SK-N-SH (cell line): ENCODE measurements around the gene FGF9. TPM values are rescaled to one million over a fixed set of nuclear protein-coding genes. Genes with fewer than 3 reads are reported as not detected.

Experiments used
- CTCF ChIA-PET: fragments of 300-600, 350-600 bp; formaldehyde crosslinking; extraction: SDS; loops from one replicate; lab custom pipeline; 2021; lab: Yijun Ruan, JAX
- POLR2A ChIA-PET: fragments of 350-600 bp; sonication (Branson Sonifier 250); formaldehyde crosslinking; extraction: SDS; loops from one replicate; lab custom pipeline; 2020; ENCODE audit warnings: antibody characterized with exemption, inconsistent platforms; lab: Yijun Ruan, JAX
- DNase-seq: peaks from one replicate; pipeline ENCODE4 v3.0.0; 2012
- H2AFZ ChIP-seq: fragments of 200-600 bp; sonication (generic); 2 replicates; pipeline ENCODE4 v1.8.1; 2016; ENCODE audit warnings: antibody characterized with exemption, mild to moderate bottlenecking, low read depth
- H3F3A ChIP-seq: fragments of 200-600 bp; sonication (generic); replicated peaks from 2 replicates; pipeline ENCODE3; 2016; ENCODE audit warnings: antibody characterized with exemption, mild to moderate bottlenecking; ENCODE audit not compliant: insufficient read depth
- H3K27ac ChIP-seq, 2 experiments: fragments of 200-500 bp in 1 of 2; fragments of 200-600 bp in 1 of 2; sonication (Bioruptor generic) in 1 of 2; sonication (generic), shearing (Covaris generic) in 1 of 2; 2 replicates each; pipeline versions ENCODE4 v1.5.1 to v1.6.1; 2014 to 2016; ENCODE audit warnings: low read depth in 2 of 2, inconsistent platforms in 1 of 2, low read length in 1 of 2, mild to moderate bottlenecking in 1 of 2, mixed read lengths in 1 of 2
- H3K27me3 ChIP-seq: fragments of 200-600 bp; sonication (generic), shearing (Covaris generic); 2 replicates; pipeline ENCODE4 v1.6.1; 2016; ENCODE audit warnings: mixed run types; ENCODE audit not compliant: insufficient read depth
- H3K36me3 ChIP-seq, 2 experiments: fragments of 200-500 bp in 1 of 2; fragments of 200-600 bp in 1 of 2; sonication (Bioruptor generic) in 1 of 2; sonication (generic) in 1 of 2; replicated peaks in 1 of 2; 2 replicates each; pipeline versions ENCODE3 to v1.5.1; 2014 to 2016; ENCODE audit warnings: low read length in 1 of 2, mild to moderate bottlenecking in 1 of 2; ENCODE audit not compliant: insufficient read depth in 2 of 2, control insufficient read depth in 1 of 2
- H3K4me1 ChIP-seq, 2 experiments: fragments of 200-500 bp in 1 of 2; fragments of 200-600 bp in 1 of 2; sonication (Bioruptor generic) in 1 of 2; sonication (generic), shearing (Covaris generic) in 1 of 2; 2 replicates each; pipeline versions ENCODE4 v1.5.1 to v1.6.1; 2014 to 2016; ENCODE audit warnings: low read depth in 1 of 2, low read length in 1 of 2, mixed run types in 1 of 2; ENCODE audit not compliant: insufficient read depth in 2 of 2, control insufficient read depth in 1 of 2
- H3K4me2 ChIP-seq: fragments of 200-600 bp; sonication (generic), shearing (Covaris generic); 2 replicates; pipeline ENCODE4 v1.6.1; 2017; ENCODE audit warnings: mixed run types
- H3K4me3 ChIP-seq, 2 experiments: fragments of 200-500 bp in 1 of 2; fragments of 200-600 bp in 1 of 2; sonication (Bioruptor generic) in 1 of 2; sonication (generic), shearing (Covaris generic) in 1 of 2; 2 replicates each; pipeline versions ENCODE4 v1.5.1 to v1.8.1; 2014 to 2016; ENCODE audit warnings: low read depth in 2 of 2, inconsistent platforms in 1 of 2, low read length in 1 of 2, mild to moderate bottlenecking in 1 of 2, mixed read lengths in 1 of 2, moderate library complexity in 1 of 2
- H3K79me2 ChIP-seq: fragments of 200-600 bp; sonication (generic); 2 replicates; pipeline ENCODE4 v1.8.1; 2017; ENCODE audit warnings: mild to moderate bottlenecking; ENCODE audit not compliant: insufficient read depth
- H3K9ac ChIP-seq: fragments of 200-600 bp; sonication (generic); 2 replicates; pipeline ENCODE4 v1.6.1; 2017; ENCODE audit warnings: mixed run types
- H3K9me2 ChIP-seq: fragments of 200-600 bp; sonication (generic); 2 replicates; pipeline ENCODE4 v1.6.1; 2017; ENCODE audit warnings: mixed run types
- H3K9me3 ChIP-seq: fragments of 200-600 bp; sonication (generic); 2 replicates; pipeline ENCODE4 v1.6.1; 2017; ENCODE audit warnings: mixed run types, mild to moderate bottlenecking, moderate library complexity
- H4K20me1 ChIP-seq: fragments of 200-600 bp; sonication (generic); 2 replicates; pipeline ENCODE4 v1.6.1; 2017; ENCODE audit warnings: mild to moderate bottlenecking, mixed run types; ENCODE audit not compliant: insufficient read depth
- CHD2 ChIP-seq: fragments of 150-350 bp; IDR thresholded peaks from 2 replicates; pipeline ENCODE4 v1.6.1; 2018; ENCODE audit warnings: low read length; ENCODE audit not compliant: partially characterized antibody
- ELF1 ChIP-seq: IDR thresholded peaks from 2 replicates; pipeline ENCODE4 v1.4.0; 2012
- EP300 ChIP-seq, 2 experiments: IDR thresholded peaks; 2 replicates each; pipeline versions ENCODE4 v1.4.0 to v1.6.1; 2012; ENCODE audit warnings: borderline replicate concordance in 1 of 2, low read depth in 1 of 2, low read length in 1 of 2
- EZH2phosphoT487 ChIP-seq: fragments of 200-600 bp; sonication (generic); IDR thresholded peaks from 2 replicates; pipeline ENCODE4 v1.6.1; 2017; ENCODE audit warnings: low read depth, mixed run types, mild to moderate bottlenecking, antibody characterized with exemption, moderate library complexity, borderline replicate concordance
- FOSL2 ChIP-seq: IDR thresholded peaks from 2 replicates; pipeline ENCODE4 v1.4.0; 2012; ENCODE audit warnings: low read depth, mild to moderate bottlenecking, moderate library complexity, borderline replicate concordance
- FOXJ3 ChIP-seq: sonication (generic); formaldehyde crosslinking; IDR thresholded peaks from 2 replicates; pipeline ENCODE4 v1.5.1; 2020; ENCODE audit warnings: mild to moderate bottlenecking, missing genetic modification reagents
- GABPA ChIP-seq: IDR thresholded peaks from 2 replicates; pipeline ENCODE4 v1.4.0; 2012; ENCODE audit warnings: low read depth, mild to moderate bottlenecking
- MEF2A ChIP-seq: IDR thresholded peaks from 2 replicates; pipeline ENCODE4 v1.4.0; 2012; ENCODE audit warnings: low read depth, borderline replicate concordance
- MXI1 ChIP-seq: IDR thresholded peaks from 2 replicates; pipeline ENCODE4 v1.6.1; 2012; ENCODE audit warnings: mild to moderate bottlenecking, low read depth, low read length, improper control_type of control experiment
- NFIC ChIP-seq: IDR thresholded peaks from 2 replicates; pipeline ENCODE4 v1.4.0; 2012; ENCODE audit warnings: borderline replicate concordance
- NRF1 ChIP-seq: IDR thresholded peaks from 2 replicates; pipeline ENCODE4 v1.6.1; 2012; ENCODE audit warnings: low read depth, mild to moderate bottlenecking, low read length
- RAD21 ChIP-seq: IDR thresholded peaks from 2 replicates; pipeline ENCODE4 v1.6.1; 2012; ENCODE audit warnings: mild to moderate bottlenecking, low read length
- RCOR1 ChIP-seq: fragments of 150-350 bp; IDR thresholded peaks from 2 replicates; pipeline ENCODE4 v1.6.1; 2017; ENCODE audit warnings: antibody characterized with exemption, low read length
- RXRA ChIP-seq: IDR thresholded peaks from 2 replicates; pipeline ENCODE4 v1.4.0; 2012; ENCODE audit warnings: low read depth, mild to moderate bottlenecking, borderline replicate concordance
- SIN3A ChIP-seq: IDR thresholded peaks from 2 replicates; pipeline ENCODE4 v1.6.1; 2012; ENCODE audit warnings: low read depth, mild to moderate bottlenecking, low read length, moderate library complexity, borderline replicate concordance
- SMC3 ChIP-seq: IDR thresholded peaks from 2 replicates; pipeline ENCODE4 v1.6.1; 2012; ENCODE audit warnings: low read depth, low read length, improper control_type of control experiment
- TAF1 ChIP-seq: IDR thresholded peaks from 2 replicates; pipeline ENCODE4 v1.6.1; 2012; ENCODE audit warnings: low read depth, mild to moderate bottlenecking, low read length, moderate library complexity, borderline replicate concordance
- TEAD4 ChIP-seq: IDR thresholded peaks from 2 replicates; pipeline ENCODE4 v1.4.0; 2012; ENCODE audit warnings: mild to moderate bottlenecking, borderline replicate concordance; ENCODE audit not compliant: insufficient read depth
- WGBS: methylation state at CpG from one replicate; pipeline ENCODE4 v1.1.6; 2017; ENCODE audit warnings: low lambda C conversion rate; 5-methylcytosine and 5-hydroxymethylcytosine counted together
- polyA plus RNA-seq, 3 experiments: library from polyadenylated mRNA; depleted of rRNA; stranded (reverse); fragments of >200 nt; gene quantifications; 2 replicates each; pipeline ENCODE4 v1.2.3, GENCODE V29; 2012
- TF ChIP-seq, protein P1 (sequence below): fragments of 150-350 bp; IDR thresholded peaks from 2 replicates; pipeline ENCODE4 v1.6.1; 2016; ENCODE audit warnings: mild to moderate bottlenecking, low read depth, low read length
- TF ChIP-seq, protein P2 (sequence below): fragments of 200-600 bp; sonication (generic); IDR thresholded peaks from 2 replicates; pipeline ENCODE4 v1.6.1; 2017; ENCODE audit warnings: antibody characterized with exemption, mild to moderate bottlenecking, moderate library complexity
- TF ChIP-seq, protein P3 (sequence below): IDR thresholded peaks from 2 replicates; pipeline ENCODE4 v1.4.0; 2012; ENCODE audit warnings: low read depth

The FGF9 gene
- polyA plus RNA-seq, 1 of the 3 experiments (the other 2 are of a cell fraction) = not detected

DNA sequence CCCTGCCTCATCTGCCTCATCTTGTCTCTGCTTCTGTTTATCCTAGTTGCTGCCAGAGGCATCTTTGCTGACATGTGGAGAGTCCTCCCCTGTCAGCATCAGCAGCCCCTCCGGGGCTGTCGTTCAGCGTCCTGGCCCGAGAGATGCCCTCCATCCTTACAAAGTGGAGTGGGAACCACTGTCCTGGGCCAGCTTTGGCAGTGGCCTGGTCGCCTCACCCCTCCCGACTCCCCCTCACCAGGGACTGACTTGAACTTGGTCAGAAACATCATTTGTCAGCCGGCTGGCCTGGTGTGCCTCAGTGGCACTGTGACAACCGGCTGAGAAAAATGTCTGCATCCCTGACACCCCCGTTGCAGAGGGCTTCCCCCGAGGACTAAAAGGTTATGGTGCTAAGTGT lies 20.6 kb downstream of the FGF9 start:
- Histone ChIP-seq H3K36me3 (no peaks in the 10 kb centered on the region), H3F3A (no peaks in the 10 kb centered on the region), H3K9me2 (no peaks in the 10 kb centered on the region), H3K27me3 (peaks cover 28% of the 10 kb centered on the region; the same call in 1 of the 2 replicates), H3K4me3 (no peak overlapping the region), H3K9me3 (no peaks in the 10 kb centered on the region), H3K4me1 (no peaks in the 10 kb centered on the region), H3K79me2 (no peaks in the 10 kb centered on the region), H3K9ac (no peak overlapping the region), H3K27ac (no peak overlapping the region), H4K20me1 (no peaks in the 10 kb centered on the region)
- WGBS = 4% methylated on average over 10 of the region's 10 CpGs
- CTCF ChIA-PET = interaction anchor here (1.4 kb wide), 1 partner anchor 18 kb away, joined by 3 read pairs; no protein-coding TSS in a partner anchor
- POLR2A ChIA-PET = no interaction called here
- no peak for TF ChIP-seq CHD2
- no peak for TF ChIP-seq FOXJ3 (CRISPR knock-in tag)
- TF ChIP-seq TAF1 = no peak
- TF ChIP-seq NRF1 = no peak
- no peak for TF ChIP-seq TEAD4
- TF ChIP-seq, protein P1, sequence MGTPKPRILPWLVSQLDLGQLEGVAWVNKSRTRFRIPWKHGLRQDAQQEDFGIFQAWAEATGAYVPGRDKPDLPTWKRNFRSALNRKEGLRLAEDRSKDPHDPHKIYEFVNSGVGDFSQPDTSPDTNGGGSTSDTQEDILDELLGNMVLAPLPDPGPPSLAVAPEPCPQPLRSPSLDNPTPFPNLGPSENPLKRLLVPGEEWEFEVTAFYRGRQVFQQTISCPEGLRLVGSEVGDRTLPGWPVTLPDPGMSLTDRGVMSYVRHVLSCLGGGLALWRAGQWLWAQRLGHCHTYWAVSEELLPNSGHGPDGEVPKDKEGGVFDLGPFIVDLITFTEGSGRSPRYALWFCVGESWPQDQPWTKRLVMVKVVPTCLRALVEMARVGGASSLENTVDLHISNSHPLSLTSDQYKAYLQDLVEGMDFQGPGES = no peak
- TF ChIP-seq GABPA = no peak
- TF ChIP-seq SMC3 = no peak
- TF ChIP-seq FOSL2 = no peak
- no peak for TF ChIP-seq NFIC
- TF ChIP-seq RXRA = no peak
- TF ChIP-seq MEF2A = no peak
- no peak for TF ChIP-seq SIN3A
- TF ChIP-seq, all 33 proteins: peak for 0
- no peak for DNase-seq
- Histone ChIP-seq H2AFZ (no peak overlapping the region), H3K4me2 (no peak overlapping the region)

DNA sequence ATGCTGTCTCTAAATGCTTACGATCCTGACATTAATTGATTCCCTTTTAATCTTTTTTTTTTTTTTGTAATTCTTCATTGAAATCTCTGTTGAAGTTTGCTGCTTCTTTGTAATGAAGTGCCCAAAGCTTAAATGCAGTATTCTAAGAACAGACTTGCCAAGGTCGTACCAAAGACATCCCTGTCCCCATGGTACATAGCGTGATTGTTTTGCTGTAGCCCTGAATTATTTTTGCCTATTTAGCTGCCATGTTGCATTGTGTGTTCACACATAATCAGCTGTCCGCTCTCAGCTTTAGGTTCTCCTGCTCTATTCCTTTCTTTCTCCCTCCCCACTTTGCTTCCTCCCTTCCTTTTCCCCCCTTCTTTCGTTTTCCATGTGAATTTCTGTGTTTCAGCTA lies 21.1 kb downstream of the FGF9 start:
- no peaks in the 10 kb centered on the region for H3K4me1 ChIP-seq
- no peaks in the 10 kb centered on the region for H3K9me2 ChIP-seq
- POLR2A ChIA-PET = no interaction called here
- no peaks in the 10 kb centered on the region for H3K79me2 ChIP-seq
- no peak for DNase-seq
- no peak overlapping the region for H2AFZ ChIP-seq
- no peaks in the 10 kb centered on the region for H3F3A ChIP-seq
- 5% methylated on average over 5 of the region's 5 CpGs for WGBS
- H3K9me3 ChIP-seq = no peaks in the 10 kb centered on the region
- TF ChIP-seq EZH2phosphoT487 (no peak), RCOR1 (no peak), ELF1 (no peak), FOXJ3 (CRISPR knock-in tag) (no peak), MXI1 (no peak), EP300 (IDR thresholded peaks at IDR 0.05; ENCODE audit: borderline replicate concordance in 1 of 2, low read depth in 1 of 2, low read length in 1 of 2) (no peak), RAD21 (no peak)
- TF ChIP-seq, protein P2, sequence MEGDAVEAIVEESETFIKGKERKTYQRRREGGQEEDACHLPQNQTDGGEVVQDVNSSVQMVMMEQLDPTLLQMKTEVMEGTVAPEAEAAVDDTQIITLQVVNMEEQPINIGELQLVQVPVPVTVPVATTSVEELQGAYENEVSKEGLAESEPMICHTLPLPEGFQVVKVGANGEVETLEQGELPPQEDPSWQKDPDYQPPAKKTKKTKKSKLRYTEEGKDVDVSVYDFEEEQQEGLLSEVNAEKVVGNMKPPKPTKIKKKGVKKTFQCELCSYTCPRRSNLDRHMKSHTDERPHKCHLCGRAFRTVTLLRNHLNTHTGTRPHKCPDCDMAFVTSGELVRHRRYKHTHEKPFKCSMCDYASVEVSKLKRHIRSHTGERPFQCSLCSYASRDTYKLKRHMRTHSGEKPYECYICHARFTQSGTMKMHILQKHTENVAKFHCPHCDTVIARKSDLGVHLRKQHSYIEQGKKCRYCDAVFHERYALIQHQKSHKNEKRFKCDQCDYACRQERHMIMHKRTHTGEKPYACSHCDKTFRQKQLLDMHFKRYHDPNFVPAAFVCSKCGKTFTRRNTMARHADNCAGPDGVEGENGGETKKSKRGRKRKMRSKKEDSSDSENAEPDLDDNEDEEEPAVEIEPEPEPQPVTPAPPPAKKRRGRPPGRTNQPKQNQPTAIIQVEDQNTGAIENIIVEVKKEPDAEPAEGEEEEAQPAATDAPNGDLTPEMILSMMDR = no peak
- TF ChIP-seq, protein P3, sequence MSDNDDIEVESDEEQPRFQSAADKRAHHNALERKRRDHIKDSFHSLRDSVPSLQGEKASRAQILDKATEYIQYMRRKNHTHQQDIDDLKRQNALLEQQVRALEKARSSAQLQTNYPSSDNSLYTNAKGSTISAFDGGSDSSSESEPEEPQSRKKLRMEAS = no peak
- CTCF ChIA-PET = interaction anchor here (0.5 to 1.4 kb wide), 2 partner anchors 18 to 606 kb away, joined by 3 to 4 read pairs; no protein-coding TSS in a partner anchor
- no peak overlapping the region for H3K4me3 ChIP-seq
- no peaks in the 10 kb centered on the region for H3K36me3 ChIP-seq
- no peaks in the 10 kb centered on the region for H4K20me1 ChIP-seq
- no peak overlapping the region for H3K4me2 ChIP-seq
- peaks cover 28% of the 10 kb centered on the region; the same call in 1 of the 2 replicates for H3K27me3 ChIP-seq
- no peak overlapping the region for H3K9ac ChIP-seq
- H3K27ac ChIP-seq = no peak overlapping the region
